GM21360 (cell line): ENCODE results near the gene DCDC2C.

Source experiments
- ATAC-seq: cut with Tn5 transposase; IDR thresholded peaks from one replicate; pipeline ENCODE4 v1.9.1; 2021; ENCODE audit warnings: mild to moderate bottlenecking, moderate library complexity; ENCODE audit not compliant: unreplicated experiment

The DCDC2C gene

DNA sequence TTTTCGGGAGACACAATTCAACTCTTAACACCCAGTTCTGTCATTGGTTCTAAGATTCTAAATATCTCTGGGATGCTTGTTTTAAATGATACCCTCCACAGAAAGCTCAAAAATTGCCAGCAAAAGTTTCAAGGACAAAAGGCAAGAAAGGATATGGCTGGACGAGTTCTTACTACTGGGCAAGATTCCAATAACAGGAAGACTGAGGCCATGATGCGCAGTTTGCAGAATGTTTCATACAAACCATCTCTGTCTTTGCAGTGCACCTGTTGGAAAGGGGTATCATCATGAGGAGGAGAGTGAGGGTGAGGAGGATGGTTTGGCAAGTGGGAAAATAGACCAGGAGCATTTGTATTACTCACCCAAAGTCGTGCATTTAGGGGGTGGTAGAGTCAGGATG lies 172.8 kb downstream of the DCDC2C start:
- ATAC-seq, result no peak

- no peak for ATAC-seq
Observed at GRCh38 chr2:3876685-3877084, 173.3 kb downstream of the DCDC2C start.

DNA sequence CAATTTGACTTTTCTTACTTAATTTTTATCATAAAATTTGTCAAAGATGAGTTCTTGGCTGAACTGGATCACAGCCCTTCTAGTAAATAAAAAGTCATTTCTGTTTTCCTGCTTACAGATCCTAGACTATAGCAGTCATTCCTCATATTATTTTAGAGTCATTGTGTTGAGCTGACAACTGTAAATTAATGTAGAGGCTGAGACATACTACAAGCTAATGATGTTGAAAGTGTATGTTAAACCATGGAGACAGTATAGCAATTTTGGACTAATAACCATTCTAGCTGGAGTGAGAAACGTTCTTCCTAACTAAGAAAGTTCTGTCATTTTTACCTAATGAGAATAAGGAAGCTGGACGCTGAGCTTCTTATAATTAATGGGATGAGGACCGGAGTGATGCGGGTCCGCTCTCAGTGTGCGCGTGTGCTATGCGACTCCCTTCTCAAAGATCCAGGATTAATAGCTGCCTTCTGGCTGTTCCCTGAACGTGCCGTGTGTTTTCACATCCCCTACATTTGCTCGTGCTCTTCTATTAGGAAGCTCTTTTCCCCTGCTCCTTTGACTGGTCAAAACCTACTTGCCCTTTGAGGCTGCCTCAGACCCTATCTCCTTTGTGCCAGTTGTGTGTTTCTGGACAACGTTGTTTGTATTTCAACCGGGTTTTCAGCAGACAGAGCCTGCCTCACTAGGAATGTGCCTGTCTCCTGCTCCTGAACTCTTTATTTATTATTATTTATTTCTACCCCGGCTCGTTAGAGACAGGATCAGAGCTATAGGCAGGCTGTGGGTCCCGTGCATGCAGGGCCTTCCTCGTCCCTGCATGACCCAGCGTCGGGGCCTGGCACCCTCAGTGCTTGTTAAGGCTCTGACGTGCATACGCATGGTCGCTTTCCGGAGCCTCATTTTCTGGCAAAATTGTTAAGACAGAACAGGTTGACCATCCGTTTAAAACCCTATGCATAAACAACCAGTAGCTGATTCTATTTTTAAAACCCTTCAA lies 182.6 kb downstream of the DCDC2C start:
- no peak for ATAC-seq

- ATAC-seq, result no peak
Observed at GRCh38 chr2:3895021-3895420, 191.6 kb downstream of the DCDC2C start.
